HG03469 (cell line): ENCODE measurements around the gene GPR152.

Experiments
- ATAC-seq: cut with Tn5 transposase; IDR thresholded peaks from one replicate; pipeline ENCODE4 v1.9.1; 2021; ENCODE audit warnings: mild to moderate bottlenecking, moderate library complexity, moderate number of reproducible peaks; ENCODE audit not compliant: unreplicated experiment

GPR152 gene

GRCh38 chr11:67442504-67443404 lies 9.8 kb downstream of the GPR152 start:
- ATAC-seq: no peak

GRCh38 chr11:67441731-67442351 lies 10.7 kb downstream of the GPR152 start:
- ATAC-seq: no peak

DNA sequence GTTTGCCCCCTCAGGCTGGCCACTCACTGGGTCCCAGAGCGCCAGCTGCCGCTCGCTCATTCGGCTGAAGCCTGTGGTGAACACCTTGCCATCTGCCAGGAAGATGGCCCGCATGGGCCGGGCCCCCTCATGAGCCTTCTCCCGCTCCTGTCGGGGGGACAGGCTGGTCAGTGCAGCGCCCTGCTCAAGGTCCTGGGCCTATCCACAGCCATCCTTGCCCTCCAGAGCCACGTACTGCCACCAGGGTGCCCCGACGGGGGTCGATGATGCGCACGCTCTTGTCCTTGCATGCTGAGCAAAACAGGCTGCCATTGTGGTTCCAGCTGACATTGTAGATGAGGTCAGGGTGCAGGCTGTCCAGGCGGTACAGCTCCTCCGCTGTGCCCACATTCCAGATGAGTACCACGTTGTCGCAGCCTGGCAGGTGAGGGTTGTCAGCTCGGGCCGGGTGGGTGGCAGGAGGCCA lies 11.4 kb downstream of the GPR152 start:
- no peak for ATAC-seq

DNA sequence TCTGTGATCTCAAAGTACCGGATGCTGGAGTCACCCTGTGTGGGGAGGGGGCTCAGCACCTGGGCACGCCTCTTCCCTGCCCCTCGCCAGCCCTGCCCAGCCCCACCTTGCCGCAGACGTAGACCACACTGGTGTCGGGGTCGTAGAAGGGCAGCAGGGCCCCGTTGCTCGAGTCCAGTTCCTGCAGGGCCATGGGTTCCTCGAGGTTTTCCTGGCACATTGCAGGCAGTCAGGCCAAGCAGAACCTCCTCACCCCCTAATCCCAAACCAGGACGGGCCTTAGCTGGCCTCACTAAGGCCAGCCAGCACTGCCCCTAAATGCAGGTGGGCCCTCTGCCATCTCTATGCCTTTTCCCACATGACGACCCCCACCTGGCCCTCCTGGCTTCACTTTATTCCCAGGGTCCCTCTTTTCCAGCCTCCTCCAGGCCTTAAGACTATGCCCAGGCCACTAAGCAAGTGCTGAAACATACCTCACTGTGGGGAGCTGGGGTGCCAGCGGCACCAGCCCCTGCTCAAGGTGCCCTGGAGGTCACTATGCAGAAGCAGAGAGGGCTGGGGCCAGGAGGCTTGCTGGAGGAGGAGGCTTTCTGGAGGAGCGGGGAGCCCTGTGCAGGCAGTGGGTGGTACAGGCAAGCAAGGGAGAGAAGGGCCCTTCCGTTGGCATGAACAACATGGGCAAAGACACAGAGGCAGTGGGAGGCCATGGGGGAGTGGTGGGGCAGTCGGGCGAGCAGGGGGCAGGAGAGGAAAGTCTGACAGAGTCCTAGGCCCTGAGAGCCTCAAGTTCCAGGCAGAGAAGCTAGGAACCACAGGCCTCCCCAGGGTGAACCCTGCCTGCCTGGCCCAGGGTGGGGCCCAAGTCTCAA lies 12.1 kb downstream of the GPR152 start:
- ATAC-seq: no peak

DNA sequence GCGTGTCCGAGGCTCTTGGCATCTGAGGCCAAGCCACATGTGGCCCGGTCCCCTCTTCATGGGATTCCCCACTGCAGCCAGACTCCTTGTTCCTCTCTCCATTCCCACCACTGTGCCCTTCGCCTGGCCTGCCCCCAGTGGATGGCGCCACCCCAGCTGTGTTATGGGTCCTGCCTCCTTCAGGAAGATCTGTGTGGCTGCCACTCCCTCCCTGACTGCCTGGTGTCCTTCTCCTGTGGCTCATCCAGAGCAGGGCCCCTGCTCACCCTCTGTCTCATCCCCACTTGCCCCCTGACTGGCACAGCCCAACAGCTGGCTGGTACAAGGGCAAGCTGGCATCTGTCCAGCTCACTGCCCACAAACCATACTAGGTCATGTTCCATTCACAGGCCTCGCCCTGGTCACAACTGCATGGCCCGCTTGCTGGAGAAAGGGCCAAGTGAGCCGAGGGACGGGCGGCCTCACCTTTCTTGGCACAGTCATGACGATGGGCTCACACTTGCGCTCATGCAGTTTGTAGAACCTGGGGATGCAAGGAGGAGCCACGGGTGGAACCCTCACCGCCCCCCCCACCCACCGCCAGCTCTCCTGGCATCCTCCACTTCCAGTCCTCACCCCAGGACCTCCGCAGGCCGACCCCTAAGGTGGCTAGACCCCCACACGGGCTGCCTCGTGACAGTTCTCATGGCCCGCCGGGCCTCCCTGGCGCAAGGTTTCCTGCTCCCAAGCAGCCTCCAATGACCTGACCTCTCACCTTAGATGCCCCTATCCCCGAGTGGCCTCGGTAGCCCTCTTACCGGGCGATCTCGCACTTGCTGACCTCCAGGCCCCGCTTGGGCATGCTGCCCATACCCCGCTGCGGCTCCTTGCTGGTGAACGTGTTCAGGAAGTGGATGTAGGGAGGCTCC lies 13.0 kb downstream of the GPR152 start:
- ATAC-seq: no peak

- ATAC-seq: no peak
Measured at GRCh38 chr11:67438158-67438902, 14.2 kb downstream of the GPR152 start.

GRCh38 chr11:67437809-67438157 lies 14.7 kb downstream of the GPR152 start:
- no peak for ATAC-seq

DNA sequence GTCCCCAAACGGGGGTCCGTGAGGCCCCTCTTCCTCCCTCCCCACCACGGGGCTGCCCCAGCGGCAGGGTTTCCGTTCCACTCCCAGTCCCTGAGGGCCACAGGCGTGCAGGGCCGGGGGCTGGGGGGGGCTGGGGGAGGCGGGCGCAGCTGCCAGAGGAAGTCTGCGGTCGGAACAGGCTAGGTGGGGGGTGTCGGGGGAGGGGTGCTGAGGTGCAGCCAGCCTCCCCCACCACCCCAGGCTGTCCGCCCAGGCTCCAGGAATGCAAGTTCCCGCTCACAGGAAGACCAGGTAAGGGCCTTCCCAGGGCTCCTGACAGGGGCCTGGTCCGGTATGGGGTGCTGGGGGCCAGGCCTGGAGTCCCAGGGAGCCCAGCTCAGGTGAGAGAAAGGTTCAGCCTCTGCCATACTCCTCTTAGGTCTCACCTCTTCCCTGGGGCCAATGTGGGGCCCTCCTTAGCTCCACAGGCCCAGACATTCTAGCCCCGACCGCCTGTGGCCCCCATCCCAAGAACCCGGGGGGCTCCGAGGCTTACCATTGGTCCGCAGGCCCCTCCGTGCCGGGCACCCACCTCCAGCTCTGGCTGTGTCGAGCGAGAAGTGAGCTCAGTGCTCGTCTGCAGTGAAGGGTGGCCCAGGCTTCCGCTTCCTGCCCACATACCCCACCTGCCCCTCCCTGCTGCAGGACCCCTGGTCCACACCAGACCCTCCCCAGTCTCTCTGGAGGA lies 15.3 kb downstream of the GPR152 start, which contains the start of gene PTPRCAP:
Gene PTPRCAP, minus strand, starts transcription at position 601 of the 727 bp plus-strand sequence. Its CDS starts 63 bp downstream, at position 538.
- no peak for ATAC-seq

DNA sequence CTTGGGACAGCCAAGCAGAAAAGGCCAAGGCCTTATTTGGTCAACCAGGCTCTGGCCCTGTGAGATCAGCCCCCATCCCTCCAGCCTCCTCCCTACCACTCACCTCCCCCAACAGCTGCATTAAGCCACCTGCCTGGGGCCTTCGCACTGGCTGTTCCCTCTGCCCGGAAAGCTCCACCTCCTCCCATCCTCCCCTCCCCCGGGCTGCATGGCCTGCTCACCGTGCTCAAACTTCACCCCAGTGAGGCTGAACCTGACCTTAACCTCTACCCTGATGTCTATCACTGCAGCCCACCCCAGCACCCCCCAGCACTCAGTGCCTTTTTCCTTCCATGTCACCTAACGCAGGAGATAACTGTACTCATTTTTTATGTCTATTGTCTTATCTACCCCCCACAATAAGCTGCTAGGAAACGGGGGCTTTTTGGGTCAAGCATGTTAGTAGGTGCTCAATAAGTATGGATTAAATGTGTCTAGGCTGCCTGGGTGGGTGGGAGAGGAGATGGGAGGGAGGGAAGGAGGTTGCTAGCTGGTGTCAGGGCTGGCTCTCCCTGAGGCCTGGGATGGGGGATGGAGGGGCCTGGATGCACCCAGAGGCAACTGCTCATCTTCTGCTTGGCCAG lies 16.0 kb downstream of the GPR152 start:
- ATAC-seq: no peak

DNA sequence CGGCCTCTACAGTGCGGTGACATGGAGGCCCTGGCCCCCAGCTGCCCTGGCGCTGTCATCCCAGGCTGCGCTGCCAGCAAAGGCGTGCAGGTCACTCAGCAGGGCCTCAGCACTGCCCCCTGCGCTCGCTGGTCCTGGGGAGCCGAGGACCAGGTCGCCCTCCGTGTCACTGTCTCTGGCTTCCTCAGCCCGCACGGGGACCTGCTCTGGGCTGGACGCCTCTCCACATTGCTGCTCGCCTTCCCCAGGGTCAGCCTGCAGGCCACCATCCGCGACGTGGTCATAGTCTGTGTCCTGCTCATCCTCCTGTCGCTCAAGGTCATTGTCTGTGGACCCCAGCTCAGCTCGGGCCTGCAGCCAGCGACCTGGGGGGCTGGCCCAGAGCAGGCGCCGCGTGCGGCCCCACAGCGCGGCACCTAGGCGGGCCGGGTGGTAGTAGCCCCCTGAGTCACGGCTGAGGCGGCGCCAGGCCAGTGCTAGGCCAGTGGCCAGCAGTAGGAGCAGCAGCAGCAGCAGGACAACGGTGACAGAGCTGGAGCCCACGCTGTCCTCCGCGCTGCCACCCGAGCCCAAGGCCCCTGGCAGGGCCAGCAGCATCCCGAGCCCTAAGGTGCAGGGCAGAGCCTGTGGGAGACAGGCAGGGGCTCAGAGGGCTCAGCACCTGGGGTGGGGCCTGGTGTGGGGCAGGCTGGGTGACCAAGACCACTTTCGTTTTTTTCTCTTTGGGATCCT lies 16.6 kb downstream of the GPR152 start:
- ATAC-seq: no peak

DNA sequence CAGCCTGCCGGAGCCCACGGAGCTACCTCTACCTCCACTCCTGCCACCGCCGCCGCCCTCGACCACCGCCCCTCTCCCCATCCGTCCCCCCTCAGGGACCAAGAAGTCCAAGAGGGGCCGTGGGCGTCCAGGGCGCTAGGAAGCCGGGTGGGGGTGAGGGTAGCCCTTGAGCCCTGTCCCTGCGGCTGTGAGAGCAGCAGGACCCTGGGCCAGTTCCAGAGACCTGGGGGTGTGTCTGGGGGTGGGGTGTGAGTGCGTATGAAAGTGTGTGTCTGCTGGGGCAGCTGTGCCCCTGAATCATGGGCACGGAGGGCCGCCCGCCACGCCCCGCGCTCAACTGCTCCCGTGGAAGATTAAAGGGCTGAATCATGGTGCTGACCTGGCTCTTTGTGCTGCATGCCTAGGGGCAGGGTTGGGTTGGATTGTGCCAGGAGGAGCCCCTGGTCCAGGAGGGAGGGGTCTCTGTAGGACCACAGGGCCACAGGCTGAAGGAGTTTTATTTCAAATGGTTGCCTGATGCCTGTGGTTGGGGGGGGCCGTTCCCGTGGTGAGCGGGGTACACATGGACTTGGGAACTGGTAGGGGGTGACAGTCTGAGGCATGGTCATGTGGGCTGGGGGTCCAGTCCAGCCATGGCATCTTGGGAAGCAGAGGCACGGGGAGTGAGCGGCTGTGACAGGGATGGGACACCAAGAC lies 17.4 kb downstream of the GPR152 start:
- no peak for ATAC-seq

DNA sequence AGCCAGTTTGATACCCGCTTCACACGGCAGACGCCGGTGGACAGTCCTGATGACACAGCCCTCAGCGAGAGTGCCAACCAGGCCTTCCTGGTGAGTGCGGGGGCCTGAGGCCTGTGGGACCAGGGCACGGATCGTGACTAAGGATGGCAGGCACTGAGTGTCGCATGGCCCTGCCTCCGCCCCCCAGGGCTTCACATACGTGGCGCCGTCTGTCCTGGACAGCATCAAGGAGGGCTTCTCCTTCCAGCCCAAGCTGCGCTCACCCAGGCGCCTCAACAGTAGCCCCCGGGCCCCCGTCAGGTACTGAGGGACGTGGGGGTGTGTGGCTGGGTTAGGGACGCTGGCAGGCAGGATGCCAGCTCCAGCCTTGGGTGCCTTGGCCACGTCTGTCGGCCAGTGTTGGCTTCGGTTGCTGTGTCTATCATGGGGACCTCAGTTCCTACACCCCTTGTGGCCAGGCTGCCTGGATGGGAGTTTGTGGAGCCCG lies 18.1 kb downstream of the GPR152 start:
- no peak for ATAC-seq

GRCh38 chr11:67433536-67434394 lies 18.8 kb downstream of the GPR152 start:
- no peak for ATAC-seq

DNA sequence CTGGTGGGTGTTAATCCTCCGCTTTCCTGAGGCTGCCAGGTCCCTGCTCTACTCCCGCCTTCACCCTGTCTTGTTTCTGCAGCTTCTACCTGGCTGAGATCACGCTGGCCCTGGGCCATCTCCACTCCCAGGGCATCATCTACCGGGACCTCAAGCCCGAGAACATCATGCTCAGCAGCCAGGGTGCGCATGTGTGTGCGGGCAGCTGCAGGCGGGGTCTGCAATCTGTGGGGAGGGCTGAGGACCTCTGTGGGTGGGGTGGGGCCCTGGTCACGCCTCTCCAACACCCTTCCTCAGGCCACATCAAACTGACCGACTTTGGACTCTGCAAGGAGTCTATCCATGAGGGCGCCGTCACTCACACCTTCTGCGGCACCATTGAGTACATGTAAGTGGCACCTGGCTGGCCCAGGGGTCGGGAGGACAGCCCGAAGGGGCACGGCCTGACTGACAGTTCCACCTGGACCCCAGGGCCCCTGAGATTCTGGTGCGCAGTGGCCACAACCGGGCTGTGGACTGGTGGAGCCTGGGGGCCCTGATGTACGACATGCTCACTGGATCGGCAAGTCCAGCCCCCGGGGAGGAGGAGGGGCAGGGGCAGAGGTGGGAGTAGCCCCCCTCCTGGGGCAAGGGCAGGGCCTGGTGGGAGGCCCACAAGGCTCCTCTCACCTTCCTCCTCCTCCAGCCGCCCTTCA lies 19.7 kb downstream of the GPR152 start:
- no peak for ATAC-seq
